HEK293T (cell line): ENCODE data around the gene TTC7B.

Experiments
- ARNT ChIP-seq: fragments of 450-650 bp; IDR thresholded peaks from 2 replicates; pipeline ENCODE4 v1.6.1; 2017; ENCODE audit warnings: mild to moderate bottlenecking
- BHLHE40 ChIP-seq: fragments of 450-650 bp; IDR thresholded peaks from 2 replicates; pipeline ENCODE4 v1.6.1; 2016; ENCODE audit warnings: mild to moderate bottlenecking, moderate library complexity, borderline replicate concordance
- ELF4 ChIP-seq: fragments of 450-650 bp; IDR thresholded peaks from 2 replicates; pipeline ENCODE4 v1.6.1; 2017; ENCODE audit warnings: antibody characterized with exemption
- FOXA1 ChIP-seq: fragments of 450-650 bp; IDR thresholded peaks from 2 replicates; pipeline ENCODE4 v1.6.1; 2016; ENCODE audit warnings: mild to moderate bottlenecking
- FOXK2 ChIP-seq: fragments of 450-650 bp; IDR thresholded peaks from 2 replicates; pipeline ENCODE4 v1.6.1; 2016; ENCODE audit warnings: mild to moderate bottlenecking
- FOXM1 ChIP-seq: fragments of 450-650 bp; IDR thresholded peaks from 2 replicates; pipeline ENCODE4 v1.6.1; 2017; ENCODE audit warnings: mild to moderate bottlenecking, borderline replicate concordance
- HDGF ChIP-seq: fragments of 450-650 bp; IDR thresholded peaks from 2 replicates; pipeline ENCODE4 v1.6.1; 2017; ENCODE audit warnings: antibody characterized with exemption, borderline replicate concordance
- L3MBTL2 ChIP-seq: fragments of 450-650 bp; conservative IDR thresholded peaks from 2 replicates; pipeline ENCODE4 v1.6.1; 2016; ENCODE audit warnings: mild to moderate bottlenecking
- SP1 ChIP-seq: fragments of 450-650 bp; IDR thresholded peaks from 2 replicates; pipeline ENCODE4 v1.6.1; 2017
- SUZ12 ChIP-seq: fragments of 450-650 bp; IDR thresholded peaks from 2 replicates; pipeline ENCODE4 v1.6.1; 2016; ENCODE audit warnings: mild to moderate bottlenecking
- TARDBP ChIP-seq: fragments of 450-650 bp; IDR thresholded peaks from 2 replicates; pipeline ENCODE4 v1.6.1; 2016
- ZNF384 ChIP-seq: fragments of 450-650 bp; IDR thresholded peaks from 2 replicates; pipeline ENCODE4 v1.6.1; 2016
- TF ChIP-seq, protein P1 (sequence below): fragments of 450-650 bp; IDR thresholded peaks from 2 replicates; pipeline ENCODE4 v1.6.1; 2016

GRCh38 chr14:90652626-90653025 lies 163.6 kb downstream of the TTC7B start:
- TF ChIP-seq FOXK2 (no peak), BHLHE40 (no peak), FOXA1 (no peak), SUZ12 (no peak), ARNT (no peak), ZNF384 (no peak), ELF4 (no peak), FOXM1 (no peak), L3MBTL2 (no peak), TARDBP (no peak), HDGF (no peak), SP1 (no peak)
- TF ChIP-seq, protein P1, sequence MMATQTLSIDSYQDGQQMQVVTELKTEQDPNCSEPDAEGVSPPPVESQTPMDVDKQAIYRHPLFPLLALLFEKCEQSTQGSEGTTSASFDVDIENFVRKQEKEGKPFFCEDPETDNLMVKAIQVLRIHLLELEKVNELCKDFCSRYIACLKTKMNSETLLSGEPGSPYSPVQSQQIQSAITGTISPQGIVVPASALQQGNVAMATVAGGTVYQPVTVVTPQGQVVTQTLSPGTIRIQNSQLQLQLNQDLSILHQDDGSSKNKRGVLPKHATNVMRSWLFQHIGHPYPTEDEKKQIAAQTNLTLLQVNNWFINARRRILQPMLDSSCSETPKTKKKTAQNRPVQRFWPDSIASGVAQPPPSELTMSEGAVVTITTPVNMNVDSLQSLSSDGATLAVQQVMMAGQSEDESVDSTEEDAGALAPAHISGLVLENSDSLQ: no peak
